HG03432 (cell line): ENCODE results near the gene RNF126.
"Not testable (repeated sequence)": the region's sequence is repeated elsewhere in the genome, so short reads cannot be mapped to it uniquely, and the experiment has no call there.

Experiments used
- ATAC-seq: cut with Tn5 transposase; IDR thresholded peaks from one replicate; pipeline ENCODE4 v1.9.1; 2021; ENCODE audit warnings: mild to moderate bottlenecking, moderate library complexity; ENCODE audit not compliant: unreplicated experiment

The RNF126 gene

DNA sequence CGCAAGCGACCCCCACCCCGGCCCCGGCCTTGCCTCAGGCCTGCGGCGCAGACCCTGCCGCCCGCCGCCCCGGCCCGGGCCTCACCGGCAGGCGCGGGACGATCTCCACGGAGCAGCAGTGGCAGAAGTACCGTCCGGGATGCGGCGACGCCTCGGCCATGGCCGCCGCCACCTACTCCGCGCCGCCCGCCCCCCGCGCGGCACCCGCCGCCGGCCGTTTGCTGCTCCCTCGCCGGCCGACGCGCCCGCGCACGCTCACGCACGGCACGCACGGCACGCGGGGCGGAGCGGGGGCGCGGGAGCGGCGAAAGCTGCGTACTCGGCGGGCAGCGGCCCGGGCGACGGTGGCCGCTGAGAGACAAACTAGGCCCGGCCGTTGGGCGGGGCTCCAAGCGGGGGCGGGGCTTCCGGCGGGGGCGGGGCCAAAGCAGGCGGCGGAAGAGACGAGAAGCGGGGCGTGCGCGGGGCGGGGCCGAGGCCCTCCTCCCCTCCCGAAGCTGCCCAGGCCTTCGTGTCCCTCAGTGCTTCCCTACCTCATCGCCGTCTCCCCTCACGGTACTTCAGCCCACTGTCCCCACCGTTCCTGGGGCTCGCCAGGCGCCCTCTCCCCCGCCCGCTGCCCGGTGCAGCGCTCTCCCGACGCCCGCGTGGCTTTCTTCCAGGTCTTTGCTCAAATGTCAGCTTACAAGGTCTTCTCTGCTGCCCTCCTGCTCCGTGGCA lies at the start of gene RNF126:
Gene RNF126, minus strand, starts transcription at position 253 of the 720 bp plus-strand sequence. Its CDS starts 93 bp downstream, at position 160.
- peak; percentile 60 for ATAC-seq

DNA sequence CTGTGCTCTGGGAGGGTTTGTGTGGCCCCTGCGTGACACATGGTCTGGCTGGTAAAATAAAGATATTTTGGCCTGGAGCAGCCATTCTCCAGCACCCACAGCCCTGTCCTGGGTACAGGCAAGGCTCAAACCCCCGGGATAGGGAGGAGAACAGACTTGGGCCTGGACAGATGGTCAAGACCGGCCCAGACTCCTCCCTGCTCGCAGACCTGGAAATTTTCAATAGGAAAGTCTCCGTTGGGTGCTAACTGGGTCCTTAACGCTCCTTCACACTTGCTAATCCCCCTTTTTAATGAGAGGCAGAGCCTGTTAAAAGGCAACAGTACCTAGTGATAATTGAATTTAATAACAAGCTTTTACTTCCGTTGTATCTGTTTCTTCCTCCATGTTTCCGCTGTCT lies 48.2 kb upstream of the RNF126 start:
- no peak for ATAC-seq

DNA sequence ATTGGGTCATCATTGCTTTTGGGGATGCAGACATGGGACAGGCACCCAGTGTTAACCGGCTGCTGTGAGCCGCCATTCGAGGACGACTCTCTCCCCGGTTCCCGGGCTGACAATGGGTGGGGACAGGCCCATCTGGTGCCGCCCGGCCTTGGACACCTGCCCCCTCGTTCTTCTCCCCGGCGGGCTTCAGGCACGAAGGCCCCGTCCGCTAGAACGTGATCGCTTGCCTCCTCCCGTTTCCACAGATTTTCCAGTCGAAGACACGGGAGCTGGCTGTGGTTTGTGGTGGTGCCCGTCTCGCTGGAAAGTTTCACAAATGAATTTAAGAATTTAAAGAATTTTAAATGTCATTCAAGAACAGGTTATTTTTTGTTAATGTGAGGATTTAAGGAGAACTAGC lies 47.8 kb upstream of the RNF126 start:
- no peak for ATAC-seq

DNA sequence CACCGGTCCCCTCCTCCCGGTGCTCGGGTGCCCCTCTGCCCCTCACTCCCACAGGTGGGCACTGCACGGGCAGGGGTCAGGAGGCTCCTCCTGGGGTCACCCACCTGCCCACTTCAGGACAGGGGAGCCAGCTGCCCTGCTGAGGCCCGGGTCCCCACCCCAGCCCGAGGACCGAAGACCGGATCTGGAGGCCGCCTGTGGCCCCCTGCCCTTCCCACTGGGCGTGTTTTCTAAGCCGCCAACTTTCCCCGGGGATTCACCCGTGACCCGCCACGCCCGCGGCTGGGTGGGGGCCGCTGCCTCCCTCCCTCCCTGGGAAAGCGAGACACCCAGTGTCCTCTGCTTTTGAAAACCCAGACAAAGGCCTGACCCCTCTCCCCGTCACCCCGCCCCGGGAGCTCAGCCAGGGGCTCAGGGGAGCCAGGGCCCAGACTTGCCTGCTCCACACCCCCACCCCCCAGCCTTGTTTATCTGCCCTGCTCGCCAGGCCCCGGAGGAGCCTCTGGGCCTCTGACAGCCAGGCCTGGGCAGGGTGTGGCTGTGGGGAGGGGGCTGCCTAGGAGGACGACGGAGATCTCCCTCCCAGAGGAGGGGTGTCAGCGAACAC lies 47.1 kb upstream of the RNF126 start:
- ATAC-seq: no peak

DNA sequence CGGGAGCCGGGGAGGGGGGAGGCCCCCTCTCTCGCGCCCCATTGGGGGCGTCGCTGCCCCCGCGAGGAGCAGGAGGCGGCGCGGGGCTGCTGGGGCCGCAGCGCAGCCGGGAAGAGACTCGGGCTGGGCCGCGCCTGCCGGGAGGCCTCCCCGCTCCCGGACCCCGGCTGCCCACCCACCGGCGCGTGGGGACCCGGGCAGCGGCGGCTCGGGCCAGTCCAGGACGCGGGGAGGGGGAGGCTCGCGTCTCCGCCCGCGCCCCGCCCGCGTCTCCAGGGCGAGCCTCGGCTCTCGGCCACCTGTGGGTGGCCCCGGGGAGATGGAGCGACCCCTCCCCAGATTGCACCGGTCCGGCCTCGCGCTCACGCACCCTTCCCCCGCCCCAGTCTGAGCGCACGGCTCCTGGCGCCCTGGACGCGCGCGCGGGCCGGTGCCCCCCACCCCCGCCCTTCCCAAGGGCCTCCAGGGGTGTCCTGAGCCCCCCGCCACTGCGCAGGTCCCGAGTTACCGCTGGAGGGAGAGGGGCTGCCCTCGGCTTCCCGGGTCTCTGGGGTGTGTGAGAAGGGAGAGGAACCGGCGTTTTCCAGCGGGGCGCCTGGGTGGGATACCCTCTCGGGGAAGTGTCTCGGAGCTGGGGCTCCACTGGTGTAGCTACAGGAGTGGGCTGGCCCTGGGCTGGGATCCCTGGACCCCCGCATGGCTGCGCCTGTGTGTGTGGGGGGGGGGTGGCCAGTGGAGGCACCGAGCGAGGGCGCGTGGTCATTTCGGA lies 46.4 kb upstream of the RNF126 start:
- no peak for ATAC-seq

DNA sequence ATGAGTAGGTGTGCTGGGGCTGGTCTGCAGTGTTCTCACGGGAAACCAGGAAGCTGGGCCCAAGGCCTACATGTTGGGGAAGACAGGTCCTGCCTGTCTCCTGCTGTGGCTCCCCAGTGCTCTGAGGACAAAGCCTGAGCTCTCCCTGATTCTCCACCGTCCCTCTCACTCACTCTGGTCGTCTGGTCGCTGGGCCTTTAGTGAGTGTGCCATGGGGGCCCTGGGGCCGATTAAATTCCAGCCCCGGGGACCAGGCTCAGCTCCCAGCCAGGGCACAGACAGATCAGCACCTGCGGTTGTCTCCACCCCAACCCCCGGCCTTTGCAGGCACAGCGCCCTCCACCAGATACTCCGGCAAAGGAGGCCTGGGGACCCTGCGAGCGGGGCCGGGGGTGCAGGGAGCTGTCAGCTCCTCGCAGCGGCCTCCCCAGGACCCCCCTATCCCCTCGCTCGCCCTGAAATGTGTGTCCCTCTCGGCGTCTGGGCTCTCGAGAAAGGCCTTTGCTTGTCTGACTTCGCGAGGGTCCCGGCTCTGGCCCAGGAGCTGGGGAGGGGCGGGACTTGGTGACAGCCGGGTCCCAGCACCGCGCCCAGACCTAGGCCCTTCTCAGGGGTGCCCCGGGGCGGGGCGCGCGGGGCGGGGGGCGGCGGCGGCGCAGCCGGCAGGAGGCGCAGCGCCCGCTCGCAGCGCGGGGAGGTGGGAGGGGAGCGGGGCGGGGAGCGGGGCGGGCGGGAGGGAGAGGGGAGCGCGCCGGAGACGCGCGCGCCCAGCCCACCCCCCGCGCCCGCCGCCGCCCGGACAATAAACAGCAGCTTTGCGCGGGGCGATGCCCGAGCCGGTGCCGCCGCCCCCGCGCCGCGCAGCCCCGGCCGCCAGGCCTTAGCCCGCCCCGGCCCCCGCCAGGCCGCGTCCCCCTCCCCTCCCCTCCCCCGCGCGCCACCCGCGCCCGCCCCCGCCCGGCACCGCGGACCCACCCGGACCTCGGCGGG lies 45.4 kb upstream of the RNF126 start, which contains the start of gene PALM:
Gene PALM, plus strand, starts transcription at position 782 of the 990 bp plus-strand sequence. CDS start 212 bp downstream, outside the sequence.
- ATAC-seq: no peak

DNA sequence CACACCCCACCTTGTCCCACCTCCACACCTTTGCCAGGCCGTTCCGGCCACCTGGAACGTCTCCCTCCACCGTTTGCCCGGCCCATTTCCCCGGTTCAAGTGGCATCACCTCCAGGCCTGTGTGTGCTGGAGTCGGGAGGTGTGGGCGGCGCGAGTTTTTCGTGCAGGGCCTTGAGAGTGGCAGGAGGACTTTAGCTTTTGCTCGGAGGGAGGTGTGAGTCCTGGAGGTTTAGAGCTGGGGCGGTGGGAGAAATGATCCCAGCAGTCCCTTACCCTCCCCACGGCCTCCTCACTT lies 41.4 kb upstream of the RNF126 start:
- ATAC-seq: no peak

DNA sequence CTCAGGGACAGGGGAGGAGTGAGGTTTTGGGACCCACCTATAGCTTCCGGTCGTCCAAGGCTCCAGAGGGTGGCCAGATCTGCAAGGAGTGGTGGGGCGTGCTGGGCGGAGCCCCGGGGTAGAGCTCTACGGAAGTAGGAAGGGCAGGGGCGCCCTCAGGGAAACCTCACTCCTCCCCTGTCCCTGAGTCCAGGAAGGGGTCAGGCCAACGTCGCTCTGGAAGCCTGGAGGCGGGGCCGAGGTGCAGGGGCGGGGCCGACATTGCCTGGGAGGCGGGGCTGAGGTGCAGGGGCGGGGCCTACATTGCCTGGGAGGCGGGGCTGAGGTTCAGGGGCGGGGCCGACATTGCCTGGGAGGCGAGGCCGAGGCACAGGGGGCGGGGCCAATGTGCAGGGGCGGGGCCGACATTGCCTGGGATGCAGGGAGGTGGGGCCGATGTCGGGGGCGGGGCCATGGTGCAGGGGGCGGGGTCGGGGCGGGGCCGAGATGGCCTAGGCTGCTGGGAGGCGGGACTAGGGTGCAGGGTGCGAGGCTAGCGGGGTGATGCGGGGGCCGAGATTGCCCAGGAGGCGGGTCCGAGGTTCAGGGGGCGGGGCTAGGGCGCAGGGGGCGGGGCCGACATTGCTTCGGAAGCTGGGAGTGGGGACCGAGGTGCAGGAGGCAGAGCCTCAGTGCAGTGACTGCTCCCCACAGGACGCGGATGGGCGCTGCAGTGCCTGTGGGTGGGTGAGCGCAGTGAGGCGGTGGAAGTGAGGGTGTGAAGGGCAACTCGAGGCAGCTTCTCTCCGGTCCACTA lies 40.8 kb upstream of the RNF126 start:
- no peak for ATAC-seq

DNA sequence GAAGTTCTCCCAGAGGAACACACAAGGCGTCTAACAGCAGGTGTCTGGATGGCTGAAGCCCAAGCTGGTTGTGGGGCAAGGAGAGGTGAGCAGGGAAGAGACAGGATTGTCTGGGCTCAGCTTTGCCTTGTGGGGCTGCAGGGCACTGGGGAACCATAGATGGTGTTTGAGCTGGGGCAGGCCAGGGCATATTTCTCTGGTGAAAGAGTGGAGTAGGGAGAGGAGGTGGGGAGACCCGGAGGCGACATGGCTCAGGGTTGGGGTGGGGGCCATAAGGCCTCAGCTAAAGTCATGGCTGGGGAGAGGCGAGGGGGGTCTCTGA lies 40.3 kb upstream of the RNF126 start:
- ATAC-seq: no peak

DNA sequence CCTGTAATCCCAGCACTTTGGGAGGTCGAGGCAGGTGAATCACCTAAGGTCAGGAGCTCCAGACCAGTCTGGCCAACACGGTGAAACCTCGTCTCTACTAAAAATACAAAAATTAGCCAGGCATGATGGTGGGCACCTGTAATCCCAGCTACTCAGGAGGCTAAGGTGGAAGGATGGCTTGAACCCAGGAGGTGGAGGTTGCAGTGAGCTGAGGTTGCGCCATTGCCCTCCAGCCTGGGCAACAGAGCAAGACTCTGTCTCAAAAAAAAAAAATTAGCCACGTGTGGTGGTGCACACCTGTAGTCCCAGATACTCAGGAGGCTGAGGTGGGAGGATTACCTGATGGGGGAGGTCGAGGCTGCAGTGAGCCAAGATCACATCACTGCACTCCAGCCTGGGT lies 39.8 kb upstream of the RNF126 start:
- not testable (repeated sequence) for ATAC-seq

DNA sequence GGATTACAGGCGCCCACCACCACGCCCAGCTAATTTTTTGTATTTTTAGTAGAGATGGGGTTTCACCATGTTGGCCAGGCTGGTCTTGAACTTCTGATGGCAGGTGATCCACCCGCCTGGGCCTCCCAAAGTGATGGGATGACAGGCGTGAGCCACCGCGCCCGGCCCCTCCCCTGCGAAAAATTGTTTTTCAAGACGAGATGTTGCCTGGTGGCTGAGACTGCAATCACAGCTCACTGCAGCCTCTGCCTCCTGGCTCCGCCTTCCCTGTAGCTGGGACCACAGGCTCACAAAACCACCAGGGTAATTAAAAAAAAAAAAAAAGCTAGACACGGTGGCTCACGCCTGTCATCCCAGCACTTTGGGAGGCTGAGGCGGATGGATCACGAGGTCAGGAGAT lies 36.9 kb upstream of the RNF126 start:
- not testable (repeated sequence) for ATAC-seq

DNA sequence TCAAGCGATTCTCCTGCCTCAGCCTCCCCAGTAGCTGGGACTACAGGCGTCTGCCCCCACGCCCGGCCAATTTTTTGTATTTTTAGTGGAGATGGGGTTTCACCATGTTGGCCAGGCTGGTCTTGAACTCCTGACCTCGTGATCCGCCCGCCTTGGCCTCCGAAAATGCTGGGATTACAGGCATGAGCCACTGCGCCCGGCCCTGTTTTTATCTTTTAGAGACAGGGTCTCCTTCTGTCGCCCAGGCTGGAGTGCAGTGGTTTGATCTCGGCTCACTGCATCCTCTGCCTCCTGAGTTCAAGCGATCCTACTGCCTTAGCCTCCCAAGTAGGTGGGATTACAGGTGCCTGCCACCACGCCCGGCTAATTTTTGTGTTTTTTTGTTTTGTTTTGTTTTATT lies 35.5 kb upstream of the RNF126 start:
- ATAC-seq: not testable (repeated sequence)

DNA sequence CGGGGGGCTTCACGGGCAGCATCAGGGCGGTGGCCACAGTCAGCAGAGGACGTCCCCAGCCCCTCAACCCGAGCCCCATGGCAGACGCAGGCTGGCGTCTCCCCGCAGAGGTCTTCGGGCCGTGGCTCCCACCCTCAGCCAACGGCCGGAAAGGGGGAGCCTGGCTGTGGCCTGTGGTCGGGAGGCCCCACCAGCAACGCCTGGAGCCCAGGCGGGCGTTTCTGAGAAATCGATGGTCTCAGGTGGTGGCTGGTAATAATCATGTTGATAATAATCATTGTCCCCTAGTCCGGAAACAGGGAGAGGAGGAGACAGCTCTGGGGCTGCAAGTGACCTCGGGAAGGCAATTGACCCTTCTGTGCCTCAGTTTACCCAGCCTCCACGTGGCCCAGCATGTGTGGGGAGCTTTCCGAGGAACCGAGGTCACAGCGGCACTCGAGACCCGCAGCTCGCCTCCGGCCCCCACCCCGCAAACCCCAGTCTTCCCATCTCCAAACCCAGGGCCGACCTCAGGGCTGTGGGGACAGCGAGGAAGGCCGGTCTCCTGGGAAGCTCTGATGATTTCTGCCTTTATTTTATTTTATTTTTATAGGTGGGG lies 32.4 kb upstream of the RNF126 start, which contains the start of gene PRSS57:
Gene PRSS57, minus strand, starts transcription at position 101 of the 598 bp plus-strand sequence. Its CDS starts 22 bp downstream, at position 79.
- ATAC-seq: no peak

DNA sequence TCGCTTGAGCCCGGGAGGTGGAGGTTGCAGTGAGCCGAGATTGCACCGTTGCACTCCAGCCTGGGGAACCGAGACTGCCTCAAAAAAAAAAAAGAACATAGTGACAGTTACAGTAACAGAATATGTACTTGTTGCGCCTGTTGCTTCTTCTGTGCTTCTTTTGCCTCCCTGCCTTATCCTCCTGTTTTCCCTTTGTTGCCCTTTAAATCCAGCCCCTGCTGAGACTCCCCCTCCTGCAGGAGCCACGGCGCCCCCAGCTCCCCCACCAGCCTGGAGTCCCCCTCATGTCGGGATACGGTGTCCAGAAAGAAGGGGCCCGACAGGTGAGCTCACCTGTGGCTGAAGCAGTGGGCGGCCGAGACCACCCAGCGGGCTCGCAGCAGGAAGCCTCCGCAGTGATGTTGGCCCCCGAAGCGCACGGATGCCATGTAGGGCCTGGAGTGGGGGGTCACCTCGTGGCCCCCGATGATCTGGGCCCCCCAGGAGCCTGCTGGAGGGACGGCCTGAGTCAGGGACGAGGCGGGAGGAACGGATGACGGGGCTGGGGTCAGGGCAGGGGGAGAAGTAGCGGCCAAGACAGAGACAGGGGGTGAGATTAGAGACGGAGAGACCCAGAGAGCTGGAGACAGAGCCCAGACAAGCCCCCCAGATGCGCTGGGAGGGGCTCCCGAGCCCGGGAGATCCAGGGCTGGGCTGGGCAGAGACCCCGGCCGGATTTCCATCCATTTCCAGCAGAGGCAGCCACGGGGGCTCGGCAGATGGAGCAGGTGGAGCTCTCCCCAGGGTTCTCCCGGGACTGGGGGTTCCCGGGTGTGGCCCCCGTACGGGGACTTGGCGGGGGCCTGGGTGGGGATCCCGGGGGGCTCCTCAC lies 31.7 kb upstream of the RNF126 start:
- ATAC-seq: no peak

DNA sequence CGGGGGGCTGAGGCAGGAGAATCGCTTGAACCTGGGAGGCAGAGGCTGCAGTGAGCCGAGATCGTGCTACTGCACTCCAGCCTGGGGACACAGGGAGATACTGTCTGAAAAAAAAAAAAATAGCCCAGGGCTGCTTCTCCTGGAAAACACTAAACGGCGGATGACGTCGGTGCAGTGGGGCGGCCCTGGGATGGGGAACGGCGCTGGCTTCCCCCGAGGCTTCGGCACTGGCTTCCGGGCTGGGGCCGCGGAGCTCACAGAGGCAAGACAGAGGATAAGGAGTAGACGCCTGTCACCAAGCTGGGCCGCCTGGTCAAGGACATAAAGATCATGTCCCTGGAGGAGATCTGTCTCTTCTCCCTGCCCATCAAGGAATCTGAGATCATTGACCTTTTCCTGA lies 27.2 kb upstream of the RNF126 start:
- no peak for ATAC-seq

DNA sequence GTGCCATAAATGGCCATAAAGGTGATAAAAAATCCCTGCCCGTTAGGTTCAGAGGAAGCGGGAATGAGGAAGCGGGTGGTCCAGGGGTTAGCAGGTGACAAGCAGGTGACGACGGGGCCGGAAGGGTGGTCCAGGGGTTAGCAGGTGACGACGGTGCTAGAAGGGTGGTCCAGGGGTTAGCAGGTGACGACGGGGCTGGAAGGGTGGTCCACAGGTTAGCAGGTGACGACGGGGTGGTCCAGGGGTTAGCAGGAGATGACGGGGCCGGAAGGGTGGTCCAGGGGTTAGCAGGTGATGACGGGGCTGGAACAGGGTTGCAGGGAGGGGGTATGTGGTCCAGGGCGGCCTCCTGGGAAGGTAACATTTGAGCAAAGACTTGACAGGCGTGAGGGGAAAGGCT lies 26.0 kb upstream of the RNF126 start:
- no peak for ATAC-seq

DNA sequence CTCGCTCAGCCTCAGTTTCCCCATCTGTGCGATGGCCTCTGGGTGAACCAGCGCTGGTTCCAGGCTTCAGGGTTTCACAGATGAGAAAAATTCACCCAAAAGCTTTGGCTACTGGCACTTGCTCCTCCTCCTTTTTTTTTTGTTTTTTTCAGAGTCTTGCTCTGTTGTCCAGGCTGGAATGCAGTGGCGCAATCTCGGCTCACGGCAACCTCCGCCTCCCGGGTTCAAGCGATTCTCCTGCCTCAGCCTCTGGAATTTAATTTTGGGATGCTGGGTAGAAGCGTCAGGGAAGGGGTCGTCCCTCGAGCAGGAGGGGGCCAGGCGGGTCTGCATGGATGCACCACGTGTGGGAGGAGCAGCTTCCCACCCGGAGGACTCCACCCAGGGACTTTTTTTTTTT lies 25.2 kb upstream of the RNF126 start:
- ATAC-seq: no peak

DNA sequence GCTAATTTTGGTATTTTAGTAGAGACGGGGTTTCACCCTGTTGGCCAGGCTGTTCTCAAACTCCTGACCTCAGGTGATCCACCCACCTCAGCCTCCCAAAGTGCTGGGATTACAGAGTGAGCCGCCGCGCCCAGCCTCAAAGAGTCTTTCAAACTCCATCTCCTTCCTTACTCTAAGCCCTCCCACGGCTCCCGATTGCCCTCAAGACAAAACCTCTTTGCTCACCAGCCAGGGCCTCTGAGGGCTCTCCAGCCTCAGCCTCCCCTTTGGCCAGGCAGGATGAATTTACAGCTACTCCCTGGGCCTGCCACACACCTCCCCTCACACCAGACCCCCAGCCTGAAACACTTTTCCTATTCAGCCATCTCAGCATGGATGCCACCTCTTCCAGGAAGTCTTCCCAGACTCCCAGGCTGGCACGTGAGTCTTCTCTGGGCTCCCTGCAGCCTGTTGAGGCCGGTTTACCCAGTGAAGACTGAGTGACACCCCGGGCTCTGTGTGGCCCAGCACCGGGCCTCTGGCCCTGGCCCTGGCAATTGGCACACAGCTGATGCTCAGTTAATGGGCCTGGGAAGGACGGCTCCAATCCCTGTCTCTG lies 24.7 kb upstream of the RNF126 start:
- no peak for ATAC-seq
